Esophagus muscularis mucosa (tissue), 4 donors: ENCODE measurements around the gene SPDEF. TPM values are rescaled to one million over a fixed set of nuclear protein-coding genes. Genes with fewer than 3 reads are reported as not detected.

Experiments
- DNase-seq: peaks from one replicate; pipeline ENCODE4 v3.0.0-alpha.2; 2017; ENCODE audit errors: extremely low spot score
- H3K27ac ChIP-seq, 4 donors: fragments of 200-600 bp; sonication (generic); replicated peaks in 1 of 4; 1 replicate in 3 of 4; 2 replicates in 1 of 4; pipeline ENCODE4 v1.5.1; 2016 to 2019; ENCODE audit warnings: mild to moderate bottlenecking in 1 of 4
- H3K27me3 ChIP-seq, 4 donors: fragments of 200-600 bp; sonication (generic); one replicate each; pipeline versions ENCODE4 v1.5.1 to v1.6.0; 2016 to 2019
- H3K36me3 ChIP-seq, 4 donors: fragments of 200-600 bp; sonication (generic); one replicate each; pipeline ENCODE4 v1.5.1; 2016 to 2019
- H3K4me1 ChIP-seq, 4 donors: fragments of 200-600 bp; sonication (generic); one replicate each; pipeline ENCODE4 v1.5.1; 2016 to 2019
- H3K4me3 ChIP-seq, 4 donors: fragments of 200-600 bp; sonication (generic); 1 replicate in 2 of 4; 2 replicates in 2 of 4; pipeline ENCODE4 v1.5.1; 2016 to 2019; ENCODE audit warnings: mild to moderate bottlenecking in 4 of 4, moderate library complexity in 1 of 4
- H3K9me3 ChIP-seq, 4 donors: fragments of 200-600 bp; sonication (generic); 1 replicate in 3 of 4; 2 replicates in 1 of 4; pipeline ENCODE4 v1.5.1; 2016 to 2019
- CTCF ChIP-seq, 3 experiments: fragments of 200-600 bp in 2 of 3; fragments of 450-650 bp in 1 of 3; sonication (generic) in 2 of 3; IDR thresholded peaks; one replicate each; pipeline ENCODE4 v1.5.1; 2017 to 2019; ENCODE audit warnings: antibody characterized with exemption in 3 of 3, mild to moderate bottlenecking in 2 of 3, moderate library complexity in 1 of 3
- EP300 ChIP-seq: sonication (generic); formaldehyde crosslinking; IDR thresholded peaks from one replicate; pipeline ENCODE4 v1.6.1; 2017; ENCODE audit warnings: antibody characterized with exemption
- POLR2A ChIP-seq: fragments of 450-650 bp; IDR thresholded peaks from one replicate; pipeline ENCODE4 v1.6.1; 2017; ENCODE audit warnings: antibody characterized with exemption, moderate library complexity, mild to moderate bottlenecking, low read depth
- POLR2AphosphoS5 ChIP-seq, 2 donors: sonication (generic); formaldehyde crosslinking; IDR thresholded peaks; one replicate each; pipeline ENCODE4 v1.6.1; 2017; ENCODE audit warnings: antibody characterized with exemption in 2 of 2
- WGBS: methylation state at CpG from one replicate; pipeline ENCODE4 v1.1.5; 2018; 5-methylcytosine and 5-hydroxymethylcytosine counted together
- intact Hi-C: fragments of 100-400 bp; cut with DNase I; formaldehyde crosslinking; loops from one replicate; pipeline ENCODE4 v1.15.1; 2023
- total RNA-seq, 4 donors: library from RNA; depleted of rRNA; stranded (reverse); fragments of >200 nt; gene quantifications; one replicate each; pipeline versions ENCODE4 v1.1.0 to v1.2.1, GENCODE V29; 2016

Gene SPDEF
- not detected for total RNA-seq

- Histone ChIP-seq H3K4me3 (no peak within 1 kb of the TSS), H3K27me3 (no peaks in the 10 kb centered on the region), H3K9me3 (peaks cover 0 to 10% (median 8%) of the 10 kb centered on the region in 4 donors), H3K4me1 (no peaks in the 10 kb centered on the region), H3K36me3 (no peaks in the 10 kb centered on the region), H3K27ac (no peak within 1 kb of the TSS)
- WGBS = 72% methylated on average over 5 of the region's 6 CpGs
- TF ChIP-seq POLR2AphosphoS5 (IDR thresholded peaks at IDR 0.05) (no peak), CTCF (IDR thresholded peaks at IDR 0.05) (no peak), POLR2A (no peak), EP300 (no peak)
- DNase-seq = no peak
- intact Hi-C loops = no loop called here
Measured at GRCh38 chr6:34556031-34556471, at the start of gene SPDEF. Gene SPDEF, minus strand, starts transcription at chr6:34556329. Its CDS starts 11,874 bp downstream, at chr6:34544455.

- H3K4me3 ChIP-seq = no peak overlapping the region
- WGBS = 92% methylated on average over 4 of the region's 4 CpGs
- H3K27ac ChIP-seq = no peak overlapping the region
- peaks cover 25 to 57% (median 46%) of the 10 kb centered on the region in 4 donors for H3K4me1 ChIP-seq
- no peak for DNase-seq
- no peak for TF ChIP-seq POLR2AphosphoS5 (IDR thresholded peaks at IDR 0.05)
- no peak for TF ChIP-seq POLR2A
- TF ChIP-seq EP300 = no peak
- no peak for TF ChIP-seq CTCF (IDR thresholded peaks at IDR 0.05)
- intact Hi-C loops = loop anchor here (10.0 kb wide), 2 partner anchors 179 to 359 kb away; partner anchors contain the start of genes RPS10 and SMIM29
- peaks cover 0 to 25% (median 19%) of the 10 kb centered on the region in 4 donors for H3K36me3 ChIP-seq
- H3K27me3 ChIP-seq = no peaks in the 10 kb centered on the region
- no peaks in the 10 kb centered on the region for H3K9me3 ChIP-seq
Measured at GRCh38 chr6:34603707-34604106, 47.6 kb upstream of the SPDEF start.

GRCh38 chr6:34602318-34603111 is 46.4 kb upstream of the SPDEF start:
- WGBS = 68% methylated on average over 10 of the region's 10 CpGs
- peaks cover 0 to 25% (median 19%) of the 10 kb centered on the region in 4 donors for H3K36me3 ChIP-seq
- intact Hi-C loops = loop anchor here (10.0 kb wide), 2 partner anchors 178 to 358 kb away; partner anchors contain the start of genes RPS10 and SMIM29
- no peak overlapping the region for H3K4me3 ChIP-seq
- H3K27me3 ChIP-seq = no peaks in the 10 kb centered on the region
- TF ChIP-seq CTCF (IDR thresholded peaks at IDR 0.05) (no peak), EP300 (no peak), POLR2A (no peak), POLR2AphosphoS5 (IDR thresholded peaks at IDR 0.05) (no peak)
- H3K27ac ChIP-seq = no peak overlapping the region
- peaks cover 37 to 60% (median 51%) of the 10 kb centered on the region in 4 donors for H3K4me1 ChIP-seq
- DNase-seq = no peak
- no peaks in the 10 kb centered on the region for H3K9me3 ChIP-seq

GRCh38 chr6:34601706-34602105 is 45.6 kb upstream of the SPDEF start:
- no peak for TF ChIP-seq POLR2A
- TF ChIP-seq POLR2AphosphoS5 (IDR thresholded peaks at IDR 0.05) = no peak
- no peak for TF ChIP-seq EP300
- TF ChIP-seq CTCF (IDR thresholded peaks at IDR 0.05) = no peak
- Histone ChIP-seq H3K27me3 (no peaks in the 10 kb centered on the region), H3K9me3 (no peaks in the 10 kb centered on the region), H3K4me3 (no peak overlapping the region), H3K36me3 (peaks cover 0 to 25% (median 18%) of the 10 kb centered on the region in 4 donors), H3K27ac (no peak overlapping the region), H3K4me1 (peaks cover 45 to 69% (median 59%) of the 10 kb centered on the region in 4 donors)
- WGBS = 69% methylated on average over 4 of the region's 4 CpGs
- intact Hi-C loops = loop anchor here (10.0 kb wide), 2 partner anchors 177 to 357 kb away; partner anchors contain the start of genes RPS10 and SMIM29
- DNase-seq = no peak
